Omental fat pad (tissue), 4 donors: ENCODE results near the gene TUBB2B. TPM values are rescaled to one million over a fixed set of nuclear protein-coding genes. Genes with fewer than 3 reads are reported as not detected.

Source experiments
- ATAC-seq: fragments of 150-250 bp; one replicate; pipeline ENCODE4 v1.9.1; 2016; ENCODE audit warnings: mild to moderate bottlenecking, moderate library complexity; ENCODE audit not compliant: low FRiP score
- DNase-seq: peaks from one replicate; pipeline ENCODE4 v3.0.0-alpha.2; 2019; ENCODE audit warnings: low spot score
- CTCF ChIP-seq, 3 donors: fragments of 450-650 bp; IDR thresholded peaks; one replicate each; pipeline ENCODE4 v1.5.1; 2016 to 2017; ENCODE audit warnings: antibody characterized with exemption in 3 of 3, mild to moderate bottlenecking in 3 of 3, moderate library complexity in 2 of 3
- total RNA-seq, 4 donors: library from RNA; depleted of rRNA; stranded (reverse); fragments of >200 nt; gene quantifications; one replicate each; pipeline ENCODE4 v1.1.0, GENCODE V29; 2016

The TUBB2B gene
- total RNA-seq, 4 donors from 2014 or later: 2.4 to 8.9 (median 3.9) TPM

DNA sequence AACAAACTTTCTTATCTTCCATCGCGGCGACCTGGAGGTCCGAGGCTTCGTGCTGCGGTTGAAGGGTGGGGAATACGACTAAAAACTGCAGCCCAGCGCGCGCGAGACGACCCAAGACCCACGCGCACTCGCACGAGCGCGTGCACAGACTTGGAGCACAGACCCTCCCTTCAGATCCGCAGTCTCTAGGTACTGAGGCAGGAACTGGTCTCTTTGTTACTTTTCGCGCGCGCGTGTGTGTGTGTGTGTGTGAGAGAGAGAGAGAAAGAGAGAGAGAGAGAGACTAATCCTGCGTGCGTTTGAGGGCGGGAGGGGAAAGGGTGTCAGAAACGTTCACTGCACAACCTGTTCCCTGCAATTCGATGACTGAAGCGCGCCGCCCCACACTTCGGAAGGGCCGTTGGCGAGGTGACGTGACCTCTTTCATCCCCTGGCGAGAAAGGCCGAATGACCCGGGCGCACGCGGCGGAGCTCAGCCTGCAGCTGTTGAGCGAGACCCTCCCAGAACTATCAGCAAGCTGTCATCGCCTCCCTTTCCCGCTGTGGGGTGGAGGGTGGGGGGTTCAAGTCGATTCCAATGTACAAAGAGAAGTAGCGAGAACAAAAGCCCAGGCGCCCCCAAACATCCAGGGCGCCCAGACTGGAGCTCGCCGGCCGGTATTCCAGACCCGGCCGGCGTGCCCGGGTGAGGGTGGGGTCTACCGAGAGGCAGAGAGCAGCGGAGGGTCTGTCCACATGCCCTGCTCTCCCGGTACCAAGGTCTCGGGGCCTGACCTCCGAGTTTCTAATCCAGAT is 1.5 kb upstream of the TUBB2B start:
- ATAC-seq (no peak), DNase-seq (no peak)
- no peak for TF ChIP-seq CTCF (IDR thresholded peaks at IDR 0.05)

DNA sequence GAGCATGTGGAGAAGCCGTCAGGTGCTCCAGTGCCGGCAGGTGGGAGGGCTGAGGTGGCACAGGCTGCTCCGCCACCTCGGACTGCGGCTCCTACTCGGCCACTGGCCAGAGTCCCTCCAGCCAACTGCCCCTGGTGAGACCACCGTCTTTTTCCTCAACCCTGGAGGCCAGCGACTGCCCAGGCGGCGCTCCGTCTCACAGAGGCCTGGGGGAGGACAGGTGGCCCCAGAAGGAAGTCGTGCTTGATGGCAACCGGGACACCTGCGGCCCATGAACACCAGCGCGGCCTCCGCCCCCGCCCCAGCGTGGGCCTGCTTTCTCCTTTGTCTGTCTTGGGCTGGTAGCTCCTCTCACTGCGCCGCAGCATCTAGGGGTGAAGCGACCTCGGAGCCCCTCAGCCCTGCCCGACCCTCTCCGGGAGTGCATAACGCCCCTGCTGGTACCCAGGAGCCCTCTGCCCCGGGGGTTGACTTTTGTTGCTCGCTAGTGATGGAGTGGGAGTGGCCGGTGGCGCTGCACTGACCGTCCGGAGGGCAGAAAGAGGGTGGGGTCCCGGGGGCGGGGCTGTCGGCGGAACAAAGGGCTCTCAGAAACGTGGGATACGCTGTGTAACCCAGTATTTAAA is 706 bp upstream of the TUBB2B start:
- DNase-seq: no peak
- TF ChIP-seq CTCF (IDR thresholded peaks at IDR 0.05): no peak
- ATAC-seq: no peak

DNA sequence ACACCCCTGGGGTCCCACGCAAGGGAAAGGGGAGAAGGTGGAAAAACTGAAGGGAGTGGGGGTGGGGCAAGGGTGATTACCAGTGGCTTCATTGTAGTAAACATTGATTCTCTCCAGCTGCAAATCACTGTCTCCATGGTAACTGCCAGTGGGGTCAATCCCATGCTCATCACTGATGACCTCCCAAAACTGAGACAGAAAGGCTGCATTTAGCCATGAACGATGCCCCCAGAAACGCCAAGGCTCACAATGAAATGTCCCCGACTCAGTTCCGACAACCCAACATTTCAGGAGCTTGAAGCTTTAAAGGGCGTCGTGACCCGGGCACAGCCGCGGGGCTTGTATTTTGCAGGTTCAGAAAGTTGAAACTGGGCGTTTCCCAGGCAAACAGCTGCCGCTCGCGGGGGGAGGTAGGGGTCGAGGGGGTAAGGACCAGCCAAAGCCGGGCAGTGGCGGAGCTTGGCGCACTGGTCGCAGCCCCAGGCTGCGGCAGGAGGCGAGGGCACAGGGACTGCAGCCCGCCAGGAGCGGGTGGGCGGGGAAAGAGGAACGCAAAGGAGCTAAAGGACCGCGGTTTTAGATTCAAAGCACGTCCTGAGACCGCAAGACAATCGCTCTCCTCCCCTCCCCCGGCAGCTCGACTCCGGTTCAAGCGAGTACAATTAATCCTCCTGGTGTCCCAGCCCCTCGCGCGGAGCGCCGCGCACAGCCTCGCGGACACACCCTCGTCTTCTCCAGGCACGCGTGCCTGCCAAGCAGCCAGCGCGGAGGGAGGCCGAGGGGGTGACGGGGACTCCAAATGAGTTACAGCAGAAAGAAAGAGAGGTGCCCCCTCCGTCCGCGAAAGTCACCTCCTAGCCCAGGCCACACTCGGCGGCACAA is 731 bp downstream of the TUBB2B start:
- DNase-seq: no peak
- no peak for TF ChIP-seq CTCF (IDR thresholded peaks at IDR 0.05)
- ATAC-seq: peak; percentile 22

DNA sequence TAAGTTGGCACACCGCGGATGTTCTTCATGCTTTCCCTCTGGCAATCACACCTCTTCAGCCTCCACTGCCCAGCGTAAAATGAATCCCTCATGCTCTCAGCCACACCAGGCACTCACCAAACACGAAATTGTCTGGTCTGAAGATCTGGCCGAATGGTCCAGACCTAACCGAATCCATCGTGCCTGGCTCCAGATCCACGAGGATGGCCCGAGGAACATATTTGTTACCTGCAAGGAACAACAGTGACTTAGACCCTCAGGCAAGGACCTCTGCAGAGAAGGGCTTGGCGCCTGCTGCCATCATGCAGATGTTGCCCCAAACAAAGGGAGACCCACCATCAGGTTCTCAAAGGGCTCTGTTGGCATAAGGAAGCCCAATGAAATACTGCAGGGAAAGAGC is 1.4 kb downstream of the TUBB2B start:
- ATAC-seq (no peak), DNase-seq (no peak)
- TF ChIP-seq CTCF (IDR thresholded peaks at IDR 0.05): no peak

DNA sequence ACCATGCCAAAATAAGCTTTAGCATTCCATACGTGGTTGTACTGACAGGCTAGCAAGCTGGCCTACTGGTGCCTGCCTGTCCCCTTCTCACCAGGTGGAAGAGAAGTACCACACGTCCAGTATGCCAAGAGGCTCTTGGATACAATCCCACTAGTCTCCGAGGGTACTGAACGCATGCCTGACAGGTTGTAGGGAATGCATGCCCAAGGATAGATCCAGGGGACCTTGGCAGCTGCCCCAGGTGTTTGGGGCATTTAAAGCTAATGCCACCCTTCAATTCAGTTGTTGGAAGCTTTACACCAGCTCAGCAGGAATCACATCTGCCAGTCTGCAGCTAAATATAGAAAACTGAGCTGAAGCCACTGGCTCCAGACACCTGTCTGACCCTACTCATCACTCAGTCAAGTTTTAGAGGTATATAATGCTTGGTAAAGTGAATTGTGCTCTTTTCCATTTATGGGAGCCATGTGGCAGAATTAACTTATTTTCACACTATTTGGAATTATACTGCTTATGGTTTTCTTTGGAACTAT is 4.9 kb downstream of the TUBB2B start:
- no peak for TF ChIP-seq CTCF (IDR thresholded peaks at IDR 0.05)
- DNase-seq: no peak
- no peak for ATAC-seq

GRCh38 chr6:3221578-3221977 is 5.9 kb downstream of the TUBB2B start:
- TF ChIP-seq CTCF (IDR thresholded peaks at IDR 0.05): no peak
- no peak for ATAC-seq
- no peak for DNase-seq
